GM10266 (cell line): ENCODE results near the gene CLASP2.

Experiments
- DNase-seq: peaks from one replicate; pipeline ENCODE4 v3.0.0; 2012; ENCODE audit errors: extremely low spot score
- CTCF ChIP-seq: IDR thresholded peaks from 2 replicates; pipeline ENCODE4 v1.5.1; 2012; ENCODE audit warnings: mild to moderate bottlenecking, low read depth; ENCODE audit not compliant: control insufficient read depth, insufficient read depth; ENCODE audit errors: missing control alignments

Gene CLASP2

GRCh38 chr3:33581666-33582065 is 136.4 kb downstream of the CLASP2 start:
- TF ChIP-seq CTCF = no peak
- DNase-seq = no peak

DNA sequence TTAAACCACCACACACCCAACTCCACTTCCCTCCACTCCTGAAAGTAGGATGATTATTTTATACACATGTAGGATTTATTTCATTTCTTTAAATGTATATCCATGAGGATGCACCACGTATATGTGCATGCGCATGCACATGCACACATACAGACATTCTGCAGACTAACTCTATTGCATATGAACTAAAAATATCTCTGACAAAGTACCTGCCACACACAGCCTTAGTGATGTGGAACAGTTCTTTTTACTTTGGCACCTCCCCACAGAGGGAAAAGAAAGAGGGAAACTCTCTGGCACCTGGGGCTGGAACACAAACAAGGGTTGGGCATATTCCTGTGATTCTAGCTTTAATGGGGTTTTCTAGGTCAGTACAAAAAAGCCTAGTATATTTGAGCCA is 138.2 kb downstream of the CLASP2 start:
- DNase-seq = no peak
- no peak for TF ChIP-seq CTCF

DNA sequence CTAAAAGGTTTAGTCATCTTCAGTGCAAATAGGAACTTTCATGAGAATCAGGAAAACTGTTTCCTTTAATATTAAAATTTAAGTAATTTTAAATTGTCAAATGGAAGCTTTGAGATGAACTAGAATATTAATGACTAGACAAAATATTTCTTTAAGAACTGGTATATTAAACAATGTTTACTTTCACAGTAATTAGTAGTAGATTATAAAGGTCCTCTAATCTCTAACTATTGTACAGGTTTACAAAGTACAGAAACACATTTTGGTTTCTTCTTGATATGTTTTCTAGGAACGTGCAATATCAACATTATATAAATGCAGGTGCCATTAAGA is 138.9 kb downstream of the CLASP2 start:
- DNase-seq = no peak
- TF ChIP-seq CTCF = no peak

DNA sequence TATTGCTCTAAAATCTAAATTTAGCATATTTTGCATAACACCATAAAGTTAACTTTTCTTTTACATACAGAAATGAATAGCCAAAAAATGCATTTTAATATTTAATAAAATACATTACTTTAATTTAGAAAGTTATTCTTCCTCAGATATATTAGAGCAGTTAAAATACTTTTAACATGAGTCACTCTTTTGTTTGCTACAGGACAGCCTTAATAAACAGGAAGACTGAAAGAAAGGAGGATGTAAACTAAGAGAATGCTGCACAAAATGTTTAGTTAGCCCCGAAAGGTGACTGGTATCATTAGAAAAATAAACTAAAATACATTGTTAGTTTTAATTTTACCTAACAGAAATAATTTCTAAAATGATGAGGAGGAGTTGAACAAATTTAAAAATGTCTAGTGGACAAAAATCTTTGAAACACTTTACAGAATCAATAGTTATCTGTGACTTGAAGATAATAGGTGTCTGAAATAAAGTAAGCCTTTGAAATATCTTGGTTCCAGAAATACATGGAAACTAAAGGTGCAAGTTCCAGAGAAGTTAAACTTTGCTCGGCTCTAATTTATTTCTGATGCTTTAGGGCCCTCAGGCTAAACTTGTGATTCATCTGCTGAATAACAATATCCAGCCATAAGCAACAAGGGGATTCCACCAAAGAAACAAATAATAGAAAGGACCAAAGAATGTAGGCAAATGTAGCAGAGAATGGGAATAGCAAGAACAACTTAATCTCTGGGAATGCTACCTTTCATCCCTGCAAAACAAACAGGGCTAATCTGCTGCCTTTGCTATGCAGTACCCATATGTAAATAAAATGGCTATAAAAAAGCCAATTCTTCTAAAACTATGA is 139.5 kb downstream of the CLASP2 start:
- DNase-seq = no peak
- TF ChIP-seq CTCF = no peak

- DNase-seq = no peak
- no peak for TF ChIP-seq CTCF
Observed at GRCh38 chr3:33577588-33577987, 140.5 kb downstream of the CLASP2 start.

DNA sequence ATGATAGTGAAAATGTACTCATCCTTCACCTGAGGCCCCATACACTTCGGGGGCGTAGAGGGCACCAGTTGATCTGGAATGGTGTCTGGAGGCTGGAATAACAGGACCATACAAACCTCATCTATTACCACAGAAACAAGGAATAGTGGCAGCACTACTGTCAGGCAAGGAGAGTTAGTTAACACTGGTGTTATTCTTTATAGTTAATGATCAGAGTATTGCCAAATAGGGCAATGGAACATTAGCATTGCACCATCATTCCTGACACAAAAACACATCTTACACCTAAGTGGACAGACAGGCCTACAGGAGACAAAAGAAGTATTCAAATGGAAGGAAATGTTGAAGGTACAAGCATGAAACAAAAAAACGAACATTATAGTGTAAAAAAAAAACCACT is 140.9 kb downstream of the CLASP2 start:
- no peak for TF ChIP-seq CTCF
- DNase-seq = no peak

DNA sequence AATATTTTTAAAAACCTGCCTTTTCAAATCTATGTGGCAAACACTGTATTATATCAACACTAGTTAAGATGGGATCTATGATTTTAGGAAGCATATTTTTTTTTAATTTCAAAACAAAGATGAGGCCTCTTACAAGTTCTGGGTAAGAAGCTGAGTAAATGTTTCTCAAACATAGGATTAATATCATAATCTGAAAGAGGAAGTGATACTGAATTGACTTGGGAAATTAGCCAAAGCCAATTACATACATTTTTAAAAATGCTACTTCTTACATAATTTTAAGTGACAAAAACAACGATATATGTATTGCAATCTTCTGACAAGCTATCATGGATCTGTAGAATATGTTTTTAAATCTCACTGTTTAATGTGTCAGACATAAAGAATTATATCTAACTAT is 142.7 kb downstream of the CLASP2 start:
- no peak for DNase-seq
- no peak for TF ChIP-seq CTCF
